Endothelial cell (in vitro differentiated cells): ENCODE data around the gene FBXO3. TPM values are rescaled to one million over a fixed set of nuclear protein-coding genes. Genes with fewer than 3 reads are reported as not detected.

ENCODE experiments used
- DNase-seq: peaks from one replicate; pipeline ENCODE4 v3.0.0; 2021; ENCODE audit warnings: low spot score
- H3K27ac Mint-ChIP-seq: one replicate; pipeline ENCODE4 v1.8.0; 2021; ENCODE audit warnings: mixed read lengths, inconsistent platforms; ENCODE audit not compliant: unreplicated experiment
- H3K27me3 Mint-ChIP-seq: one replicate; pipeline ENCODE4 v1.8.0; 2021; ENCODE audit warnings: mild to moderate bottlenecking, moderate library complexity, mixed read lengths, inconsistent platforms; ENCODE audit not compliant: unreplicated experiment
- H3K36me3 Mint-ChIP-seq: one replicate; pipeline ENCODE4 v1.8.0; 2021; ENCODE audit warnings: mild to moderate bottlenecking, low read depth, mixed read lengths, inconsistent platforms; ENCODE audit not compliant: unreplicated experiment
- H3K4me1 Mint-ChIP-seq: one replicate; pipeline ENCODE4 v1.8.0; 2021; ENCODE audit warnings: mild to moderate bottlenecking, mixed read lengths, inconsistent platforms; ENCODE audit not compliant: unreplicated experiment
- H3K4me3 Mint-ChIP-seq: one replicate; pipeline ENCODE4 v1.8.0; 2021; ENCODE audit warnings: mild to moderate bottlenecking, mixed read lengths, inconsistent platforms; ENCODE audit not compliant: unreplicated experiment
- H3K9me3 Mint-ChIP-seq: one replicate; pipeline ENCODE4 v1.8.0; 2021; ENCODE audit warnings: mixed read lengths, inconsistent platforms; ENCODE audit not compliant: unreplicated experiment
- CTCF ChIP-seq: fragments of 200-600 bp; sonication (generic); IDR thresholded peaks from one replicate; pipeline ENCODE4 v1.5.0; 2021; ENCODE audit warnings: antibody characterized with exemption; ENCODE audit not compliant: unreplicated experiment
- total RNA-seq: library from RNA; stranded (reverse); fragmentation: NEBNext Ultra II Directional; extraction: Animal tissue kit (Norgen Biotek cat#: 25700); gene quantifications from one replicate; pipeline ENCODE4 v1.2.1, GENCODE V29; 2021; ENCODE audit not compliant: unreplicated experiment

The FBXO3 gene
- total RNA-seq, 1 donor from 2014 or later = 22.6 TPM

- Mint-ChIP-seq H3K9me3 (no peaks in the 10 kb centered on the region), H3K27me3 (no peaks in the 10 kb centered on the region), H3K4me3 (no peak overlapping the region), H3K36me3 (peaks cover 19% of the 10 kb centered on the region), H3K4me1 (peaks cover 1% of the 10 kb centered on the region), H3K27ac (no peak overlapping the region)
- no peak for DNase-seq
- no peak for TF ChIP-seq CTCF
Observed at GRCh38 chr11:33716243-33716642, 58.1 kb downstream of the FBXO3 start.

GRCh38 chr11:33713856-33714398, 60.4 kb downstream of the FBXO3 start:
- no peak for TF ChIP-seq CTCF
- no peak for DNase-seq
- H3K9me3 Mint-ChIP-seq = no peaks in the 10 kb centered on the region
- no peaks in the 10 kb centered on the region for H3K4me1 Mint-ChIP-seq
- peaks cover 10% of the 10 kb centered on the region for H3K36me3 Mint-ChIP-seq
- H3K27ac Mint-ChIP-seq = no peak overlapping the region
- H3K4me3 Mint-ChIP-seq = no peak overlapping the region
- H3K27me3 Mint-ChIP-seq = no peaks in the 10 kb centered on the region

- no peak for DNase-seq
- no peaks in the 10 kb centered on the region for H3K4me1 Mint-ChIP-seq
- no peak overlapping the region for H3K27ac Mint-ChIP-seq
- H3K4me3 Mint-ChIP-seq = no peak overlapping the region
- H3K36me3 Mint-ChIP-seq = peaks cover 10% of the 10 kb centered on the region
- TF ChIP-seq CTCF = no peak
- H3K27me3 Mint-ChIP-seq = no peaks in the 10 kb centered on the region
- H3K9me3 Mint-ChIP-seq = no peaks in the 10 kb centered on the region
Observed at GRCh38 chr11:33713151-33713855, 61.0 kb downstream of the FBXO3 start.

GRCh38 chr11:33712436-33712835, 61.9 kb downstream of the FBXO3 start:
- no peak for DNase-seq
- no peaks in the 10 kb centered on the region for H3K27me3 Mint-ChIP-seq
- no peaks in the 10 kb centered on the region for H3K9me3 Mint-ChIP-seq
- H3K4me3 Mint-ChIP-seq = no peak overlapping the region
- H3K4me1 Mint-ChIP-seq = no peaks in the 10 kb centered on the region
- H3K36me3 Mint-ChIP-seq = peaks cover 8% of the 10 kb centered on the region
- H3K27ac Mint-ChIP-seq = no peak overlapping the region
- no peak for TF ChIP-seq CTCF

GRCh38 chr11:33709466-33709865, 64.9 kb downstream of the FBXO3 start:
- no peak for DNase-seq
- Mint-ChIP-seq H3K27ac (no peak overlapping the region), H3K36me3 (peaks cover 3% of the 10 kb centered on the region), H3K9me3 (no peaks in the 10 kb centered on the region), H3K4me1 (peaks cover 8% of the 10 kb centered on the region), H3K4me3 (no peak overlapping the region), H3K27me3 (peaks cover under 1% of the 10 kb centered on the region)
- no peak for TF ChIP-seq CTCF
